ENCODE results near the gene SPTBN4. TPM values are rescaled to one million over a fixed set of nuclear protein-coding genes. Genes with fewer than 3 reads are reported as not detected.

Gene SPTBN4
- polyA plus RNA-seq, 1 of the 3 experiments (the other 2 are of a cell fraction) = 3.1 TPM

DNA sequence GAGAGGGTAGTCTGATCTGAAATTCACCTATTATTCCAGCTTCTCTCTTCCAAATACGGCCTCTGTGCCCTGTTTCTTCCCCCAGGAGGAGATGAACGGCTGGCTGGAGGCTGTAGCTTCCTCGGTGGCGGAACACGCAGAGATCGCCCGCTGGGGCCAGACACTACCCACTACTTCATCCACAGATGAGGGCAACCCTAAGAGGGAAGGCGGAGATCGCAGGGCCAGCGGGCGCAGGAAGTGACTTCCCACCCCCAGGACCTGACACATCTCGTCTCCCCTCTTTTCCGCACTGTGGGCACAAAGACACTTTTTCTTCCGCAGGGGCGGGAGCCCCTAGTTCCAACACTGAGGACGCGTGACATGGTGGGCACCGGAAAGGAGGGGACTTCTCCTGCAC is 108.5 kb downstream of the SPTBN4 start:
- ChIA-PET POLR2A (no interaction called here), CTCF (no interaction called here)
- Histone ChIP-seq H3K4me1 (ENCODE audit: control insufficient read depth in 1 of 2, insufficient read depth in 2 of 2, low read depth in 1 of 2, low read length in 1 of 2) (peaks cover 4 to 14% of the 10 kb centered on the region in 2 experiments; a peak in 2 of 4 replicates), H3K36me3 (replicated peaks in 1 of 2; ENCODE audit: control insufficient read depth in 1 of 2, insufficient read depth in 2 of 2, low read length in 1 of 2) (peaks cover 5 to 17% of the 10 kb centered on the region in 2 experiments), H3K27me3 (ENCODE audit: insufficient read depth) (no peaks in the 10 kb centered on the region), H3K9ac (no peak overlapping the region), H3K9me2 (no peaks in the 10 kb centered on the region), H3K4me2 (no peak overlapping the region), H3K79me2 (ENCODE audit: insufficient read depth) (no peaks in the 10 kb centered on the region), H3K27ac (ENCODE audit: low read depth in 2 of 2, low read length in 1 of 2) (no peak overlapping the region), H3K9me3 (no peaks in the 10 kb centered on the region), H4K20me1 (ENCODE audit: insufficient read depth) (no peaks in the 10 kb centered on the region), H2AFZ (ENCODE audit: low read depth) (no peak overlapping the region), H3F3A (replicated peaks; ENCODE audit: insufficient read depth) (peaks cover 3% of the 10 kb centered on the region), H3K4me3 (ENCODE audit: low read depth in 2 of 2, low read length in 1 of 2) (no peak overlapping the region)
- WGBS (ENCODE audit: low lambda C conversion rate) = 95% methylated on average over 18 of the region's 18 CpGs
- DNase-seq = no peak
- no peak for TF ChIP-seq TAF1 (IDR thresholded peaks at IDR 0.05; ENCODE audit: borderline replicate concordance, low read depth, low read length)
- TF ChIP-seq SIN3A (IDR thresholded peaks at IDR 0.05; ENCODE audit: borderline replicate concordance, low read depth, low read length) = no peak
- no peak for TF ChIP-seq POLR2AphosphoS5 (IDR thresholded peaks at IDR 0.05; ENCODE audit: low read depth, low read length)
- TF ChIP-seq, protein P1, sequence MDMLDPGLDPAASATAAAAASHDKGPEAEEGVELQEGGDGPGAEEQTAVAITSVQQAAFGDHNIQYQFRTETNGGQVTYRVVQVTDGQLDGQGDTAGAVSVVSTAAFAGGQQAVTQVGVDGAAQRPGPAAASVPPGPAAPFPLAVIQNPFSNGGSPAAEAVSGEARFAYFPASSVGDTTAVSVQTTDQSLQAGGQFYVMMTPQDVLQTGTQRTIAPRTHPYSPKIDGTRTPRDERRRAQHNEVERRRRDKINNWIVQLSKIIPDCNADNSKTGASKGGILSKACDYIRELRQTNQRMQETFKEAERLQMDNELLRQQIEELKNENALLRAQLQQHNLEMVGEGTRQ (IDR thresholded peaks at IDR 0.05; ENCODE audit: borderline replicate concordance, low read depth, low read length) = no peak
- TF ChIP-seq, protein P2, sequence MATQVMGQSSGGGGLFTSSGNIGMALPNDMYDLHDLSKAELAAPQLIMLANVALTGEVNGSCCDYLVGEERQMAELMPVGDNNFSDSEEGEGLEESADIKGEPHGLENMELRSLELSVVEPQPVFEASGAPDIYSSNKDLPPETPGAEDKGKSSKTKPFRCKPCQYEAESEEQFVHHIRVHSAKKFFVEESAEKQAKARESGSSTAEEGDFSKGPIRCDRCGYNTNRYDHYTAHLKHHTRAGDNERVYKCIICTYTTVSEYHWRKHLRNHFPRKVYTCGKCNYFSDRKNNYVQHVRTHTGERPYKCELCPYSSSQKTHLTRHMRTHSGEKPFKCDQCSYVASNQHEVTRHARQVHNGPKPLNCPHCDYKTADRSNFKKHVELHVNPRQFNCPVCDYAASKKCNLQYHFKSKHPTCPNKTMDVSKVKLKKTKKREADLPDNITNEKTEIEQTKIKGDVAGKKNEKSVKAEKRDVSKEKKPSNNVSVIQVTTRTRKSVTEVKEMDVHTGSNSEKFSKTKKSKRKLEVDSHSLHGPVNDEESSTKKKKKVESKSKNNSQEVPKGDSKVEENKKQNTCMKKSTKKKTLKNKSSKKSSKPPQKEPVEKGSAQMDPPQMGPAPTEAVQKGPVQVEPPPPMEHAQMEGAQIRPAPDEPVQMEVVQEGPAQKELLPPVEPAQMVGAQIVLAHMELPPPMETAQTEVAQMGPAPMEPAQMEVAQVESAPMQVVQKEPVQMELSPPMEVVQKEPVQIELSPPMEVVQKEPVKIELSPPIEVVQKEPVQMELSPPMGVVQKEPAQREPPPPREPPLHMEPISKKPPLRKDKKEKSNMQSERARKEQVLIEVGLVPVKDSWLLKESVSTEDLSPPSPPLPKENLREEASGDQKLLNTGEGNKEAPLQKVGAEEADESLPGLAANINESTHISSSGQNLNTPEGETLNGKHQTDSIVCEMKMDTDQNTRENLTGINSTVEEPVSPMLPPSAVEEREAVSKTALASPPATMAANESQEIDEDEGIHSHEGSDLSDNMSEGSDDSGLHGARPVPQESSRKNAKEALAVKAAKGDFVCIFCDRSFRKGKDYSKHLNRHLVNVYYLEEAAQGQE (IDR thresholded peaks at IDR 0.05; ENCODE audit: low read depth, low read length) = no peak
- no peak for TF ChIP-seq TCF12 (IDR thresholded peaks at IDR 0.05)
- TF ChIP-seq ELF1 (IDR thresholded peaks at IDR 0.05) = no peak

DNA sequence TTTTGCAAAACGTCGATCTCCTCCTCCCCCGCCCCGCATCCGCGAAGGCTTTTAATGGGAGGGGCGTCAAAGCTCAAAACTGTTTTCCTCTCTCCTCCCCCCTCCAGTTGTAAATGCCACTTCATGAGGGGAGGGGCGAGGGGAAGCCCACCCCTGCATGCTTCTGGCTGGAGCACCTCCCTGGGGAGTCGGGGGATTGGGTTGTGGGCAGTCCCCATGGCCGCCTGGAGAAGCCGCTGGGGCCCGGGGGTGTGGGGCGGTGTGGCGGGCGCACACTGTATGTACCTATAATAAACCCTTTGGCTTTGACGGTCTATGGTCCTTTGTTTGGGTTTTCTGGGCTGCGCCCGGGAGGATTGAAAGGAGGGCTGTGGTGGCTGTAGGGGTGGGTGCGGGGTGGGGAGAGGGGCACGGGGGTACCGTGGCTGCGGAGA is 109.4 kb downstream of the SPTBN4 start:
- ChIA-PET CTCF (no interaction called here), POLR2A (no interaction called here)
- H3K4me3 ChIP-seq (ENCODE audit: low read depth in 2 of 2, low read length in 1 of 2) = peak overlapping the region; percentile 70 to 77; a peak in 3 of 4 replicates
- TF ChIP-seq FOXM1 (IDR thresholded peaks at IDR 0.05; ENCODE audit: low read depth) (no peak), YY1 (IDR thresholded peaks at IDR 0.05; ENCODE audit: low read depth) (no peak), GATA2 (CRISPR knock-in tag; IDR thresholded peaks at IDR 0.05) (no peak), TCF12 (IDR thresholded peaks at IDR 0.05) (no peak)
- TF ChIP-seq, protein P2 (IDR thresholded peaks at IDR 0.05; ENCODE audit: low read depth, low read length) = no peak
- TF ChIP-seq, protein P3, sequence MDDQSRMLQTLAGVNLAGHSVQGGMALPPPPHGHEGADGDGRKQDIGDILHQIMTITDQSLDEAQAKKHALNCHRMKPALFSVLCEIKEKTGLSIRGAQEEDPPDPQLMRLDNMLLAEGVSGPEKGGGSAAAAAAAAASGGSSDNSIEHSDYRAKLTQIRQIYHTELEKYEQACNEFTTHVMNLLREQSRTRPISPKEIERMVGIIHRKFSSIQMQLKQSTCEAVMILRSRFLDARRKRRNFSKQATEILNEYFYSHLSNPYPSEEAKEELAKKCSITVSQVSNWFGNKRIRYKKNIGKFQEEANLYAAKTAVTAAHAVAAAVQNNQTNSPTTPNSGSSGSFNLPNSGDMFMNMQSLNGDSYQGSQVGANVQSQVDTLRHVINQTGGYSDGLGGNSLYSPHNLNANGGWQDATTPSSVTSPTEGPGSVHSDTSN (IDR thresholded peaks at IDR 0.05) = no peak
- no peak overlapping the region for H3K9ac ChIP-seq
- H3K4me2 ChIP-seq = 0 out of 2 replicates have a peak overlapping the region, but pooled peaks have one; percentile 92
- H3K27ac ChIP-seq (ENCODE audit: low read depth in 2 of 2, low read length in 1 of 2) = no peak overlapping the region
- DNase-seq = no peak
- 25% methylated on average over 22 of the region's 22 CpGs for WGBS (ENCODE audit: low lambda C conversion rate)
- no peaks in the 10 kb centered on the region for H3K9me3 ChIP-seq
- no peaks in the 10 kb centered on the region for H3K79me2 ChIP-seq (ENCODE audit: insufficient read depth)
- H3K9me2 ChIP-seq = no peaks in the 10 kb centered on the region
- H3K4me1 ChIP-seq (ENCODE audit: control insufficient read depth in 1 of 2, insufficient read depth in 2 of 2, low read depth in 1 of 2, low read length in 1 of 2) = peaks cover 4 to 11% of the 10 kb centered on the region in 2 experiments; a peak in 2 of 4 replicates
- H2AFZ ChIP-seq (ENCODE audit: low read depth) = peak overlapping the region; percentile 90
- H3K36me3 ChIP-seq (replicated peaks in 1 of 2; ENCODE audit: control insufficient read depth in 1 of 2, insufficient read depth in 2 of 2, low read length in 1 of 2) = peaks cover 5 to 17% of the 10 kb centered on the region in 2 experiments
- peaks cover 3% of the 10 kb centered on the region for H3F3A ChIP-seq (replicated peaks; ENCODE audit: insufficient read depth)
- H4K20me1 ChIP-seq (ENCODE audit: insufficient read depth) = no peaks in the 10 kb centered on the region
- no peaks in the 10 kb centered on the region for H3K27me3 ChIP-seq (ENCODE audit: insufficient read depth)
